Measurements from ENCODE around the gene SLC35E1. TPM values are rescaled to one million over a fixed set of nuclear protein-coding genes. Genes with fewer than 3 reads are reported as not detected.

Gene SLC35E1
- total and polyA plus RNA-seq, 11 donors = 20.4 to 44.0 (median 24.0) TPM

DNA sequence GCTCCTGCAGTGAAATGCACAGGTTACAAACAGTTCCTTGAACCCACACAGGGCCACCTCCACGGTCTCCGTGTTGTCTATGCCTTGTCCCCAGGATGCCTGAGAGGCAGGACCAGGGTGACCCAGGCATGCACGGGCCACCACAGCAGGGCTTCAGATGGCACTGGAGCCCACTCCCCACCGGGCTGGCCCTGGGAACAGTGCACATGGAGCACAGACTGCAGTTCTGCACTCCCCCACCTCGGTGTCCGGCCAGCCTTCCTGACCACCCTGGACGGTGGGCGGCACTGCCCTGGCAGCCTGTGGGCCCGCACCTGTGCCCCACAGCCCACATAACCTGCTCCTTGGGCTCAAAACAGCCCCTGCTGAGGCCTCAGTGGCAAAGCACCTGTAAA is 14.3 kb upstream of the SLC35E1 start:
- Histone ChIP-seq H3K9me3 (no peaks in the 10 kb centered on the region), H3K27ac (peak overlapping the region in 2 of 12 donors; percentile 13 to 87), H3K36me3 (no peaks in the 10 kb centered on the region), H3K4me1 (peaks cover 21 to 95% (median 85%) of the 10 kb centered on the region in 12 donors), H3K4me3 (peak overlapping the region in 1 of 12 donors; percentile 25), H3K27me3 (no peaks in the 10 kb centered on the region)
- ATAC-seq = no peak
- intact Hi-C loops (cut with DNase I) = loop anchor here in 4 of 10 donors (5.0 kb wide), 3 partner anchors 36 to 44 kb away; partner anchors contain the start of genes MED26 (in 3 of the 4) and CHERP (in 1 of the 4)
- TF ChIP-seq POLR2A (IDR thresholded peaks at IDR 0.05) = no peak
- TF ChIP-seq CTCF (IDR thresholded peaks at IDR 0.05) = no peak
- no peak for DNase-seq
- WGBS, 4 donors = 84 to 94% (median 89%) methylated on average over 7 to 9 of the region's 9 CpGs

GRCh38 chr19:16585808-16586476 is 13.7 kb upstream of the SLC35E1 start:
- no peaks in the 10 kb centered on the region for H3K9me3 ChIP-seq
- intact Hi-C loops (cut with DNase I) = loop anchor here in 4 of 10 donors (5.0 kb wide), 3 partner anchors 36 to 44 kb away; partner anchors contain the start of genes MED26 (in 3 of the 4) and CHERP (in 1 of the 4)
- no peaks in the 10 kb centered on the region for H3K36me3 ChIP-seq
- H3K4me3 ChIP-seq = peak overlapping the region in 1 of 12 donors; percentile 56
- H3K4me1 ChIP-seq = peaks cover 21 to 98% (median 86%) of the 10 kb centered on the region in 12 donors
- ATAC-seq (no peak), DNase-seq (no peak)
- TF ChIP-seq POLR2A (IDR thresholded peaks at IDR 0.05) = no peak
- TF ChIP-seq CTCF (IDR thresholded peaks at IDR 0.05) = no peak
- peak overlapping the region in 3 of 12 donors; percentile 55 to 87 (median 69) for H3K27ac ChIP-seq
- WGBS, 4 donors = 79 to 88% (median 83%) methylated on average over 8 to 11 of the region's 11 CpGs
- H3K27me3 ChIP-seq = no peaks in the 10 kb centered on the region

DNA sequence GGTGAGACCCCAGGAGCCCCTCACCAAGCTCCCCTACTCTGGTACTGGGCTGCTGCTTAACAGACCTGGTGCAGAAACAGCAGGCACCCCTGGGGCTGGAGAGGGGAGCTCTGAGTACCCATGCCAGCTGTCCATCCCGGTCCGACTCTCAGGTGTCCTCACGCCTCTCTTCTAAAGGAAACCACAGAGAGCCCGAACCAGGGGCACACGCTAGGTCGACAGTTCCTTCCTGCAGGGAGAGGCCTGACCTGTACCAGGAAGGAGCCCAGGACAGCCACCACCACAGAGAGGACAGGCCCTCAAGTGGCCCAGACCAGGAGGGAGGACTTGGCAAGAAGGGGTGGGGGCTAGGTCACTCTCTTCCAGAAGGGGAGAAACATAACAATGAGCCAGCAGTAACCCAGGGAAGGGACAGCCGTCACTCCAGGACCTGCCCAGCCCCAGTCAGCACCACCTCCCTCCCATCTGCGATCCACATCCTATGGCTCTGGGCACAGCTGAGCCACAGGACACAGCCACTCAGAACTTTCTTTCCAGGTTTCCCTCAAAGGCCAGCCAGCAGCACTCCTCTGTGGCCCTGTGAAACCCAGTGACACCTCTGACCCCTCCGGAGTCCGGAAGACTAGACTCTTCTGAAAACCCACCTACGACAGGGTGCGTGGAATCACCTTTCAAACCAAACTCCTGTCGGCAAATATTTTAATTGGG is 13.0 kb upstream of the SLC35E1 start:
- H3K36me3 ChIP-seq = no peaks in the 10 kb centered on the region
- H3K9me3 ChIP-seq = no peaks in the 10 kb centered on the region
- peaks cover 21 to 100% (median 90%) of the 10 kb centered on the region in 12 donors for H3K4me1 ChIP-seq
- ATAC-seq (no peak), DNase-seq (no peak)
- intact Hi-C loops (cut with DNase I) = loop anchor here in 4 of 10 donors (5.0 kb wide), 3 partner anchors 37 to 43 kb away; partner anchors contain the start of genes MED26 (in 3 of the 4) and CHERP (in 1 of the 4)
- peak overlapping the region in 11 of 12 donors; percentile 8 to 87 (median 55) for H3K27ac ChIP-seq
- TF ChIP-seq CTCF (IDR thresholded peaks at IDR 0.05) (no peak), POLR2A (IDR thresholded peaks at IDR 0.05) (no peak)
- peak overlapping the region in 3 of 12 donors; percentile 8 to 56 (median 23) for H3K4me3 ChIP-seq
- H3K27me3 ChIP-seq = no peaks in the 10 kb centered on the region
- WGBS, 4 donors = 77 to 80% (median 78%) methylated on average over 13 of the region's 13 CpGs

Data from heart left ventricle (tissue), 16 donors.